HepG2 (cell line): ENCODE data around the gene KRTAP5-4. TPM values are rescaled to one million over a fixed set of nuclear protein-coding genes. Genes with fewer than 3 reads are reported as not detected.

Experiments used
- ATAC-seq: fragments of 200-7000 bp; cut with Tn5 transposase; 3 replicates; pipeline ENCODE4 v1.9.1; 2020; ENCODE audit warnings: mild to moderate bottlenecking, moderate library complexity
- BruUV-seq: library from RNA; stranded (reverse); fragments of 400-500 nt; replicated peaks from 2 replicates; lab custom pipeline; 2021; lab: Mats Ljungman, UMichigan
- CTCF ChIA-PET: fragments of 300-600 bp; formaldehyde crosslinking; extraction: SDS; loops from one replicate; lab custom pipeline; 2021; ENCODE audit warnings: low total read pairs, inconsistent platforms, low intra/inter-chr PET ratio; lab: Yijun Ruan, JAX
- POLR2A ChIA-PET: fragments of 350-600 bp; sonication (Branson Sonifier 250); formaldehyde crosslinking; loops from one replicate; lab custom pipeline; 2020; ENCODE audit warnings: antibody characterized with exemption, inconsistent platforms; lab: Yijun Ruan, JAX
- DNase-seq: peaks from one replicate; pipeline ENCODE4 v3.0.0-alpha.2; 2015; ENCODE audit warnings: low spot score
- FAIRE-seq: peaks from 3 replicates; lab custom pipeline; 2011; peaks lifted over from hg19 to GRCh38; lab: Jason Lieb, UNC
- H2AFZ ChIP-seq: one replicate; pipeline ENCODE4 v1.6.1; 2011; ENCODE audit warnings: low read length, inconsistent platforms
- H3K27ac ChIP-seq: fragments of 300-600 bp; 3 replicates; pipeline ENCODE4 v1.8.0; 2011; ENCODE audit warnings: mixed run types, mild to moderate bottlenecking, mixed read lengths, low read length, inconsistent platforms; ENCODE audit not compliant: insufficient read depth; ENCODE audit errors: extremely low read length
- H3K27me3 ChIP-seq, 2 experiments: fragments of 200-600 bp in 1 of 2; 2 replicates in 1 of 2; 3 replicates in 1 of 2; pipeline versions ENCODE4 v1.6.0 to v1.8.0; 2011; ENCODE audit warnings: low read length in 2 of 2, mild to moderate bottlenecking in 2 of 2, moderate library complexity in 2 of 2, inconsistent platforms in 1 of 2; ENCODE audit not compliant: insufficient read depth in 2 of 2, control insufficient read depth in 1 of 2
- H3K36me3 ChIP-seq, 2 experiments: fragments of 200-600 bp in 1 of 2; replicated peaks in 1 of 2; 2 replicates in 1 of 2; 3 replicates in 1 of 2; pipeline versions ENCODE4 v1.5.1 to v1.8.0; 2011; ENCODE audit warnings: low read length in 2 of 2, inconsistent platforms in 1 of 2; ENCODE audit not compliant: insufficient read depth in 2 of 2, control insufficient read depth in 1 of 2
- H3K4me1 ChIP-seq: 2 replicates; pipeline ENCODE4 v1.5.1; 2012; ENCODE audit warnings: low read length, inconsistent platforms; ENCODE audit not compliant: insufficient read depth
- H3K4me2 ChIP-seq: 2 replicates; pipeline ENCODE4 v1.6.0; 2011; ENCODE audit warnings: low read depth, low read length, inconsistent platforms
- H3K4me3 ChIP-seq, 3 experiments: fragments of 200-600 bp in 1 of 3; sonication (generic), shearing (Covaris generic) in 1 of 3; replicated peaks in 1 of 3; 2 replicates each; pipeline ENCODE4 v1.5.1; 2011 to 2016; ENCODE audit warnings: low read length in 3 of 3, inconsistent platforms in 2 of 3, low read depth in 2 of 3, mild to moderate bottlenecking in 2 of 3, control low read depth in 1 of 3, mixed read lengths in 1 of 3; ENCODE audit not compliant: insufficient read depth in 1 of 3
- H3K79me2 ChIP-seq: one replicate; pipeline ENCODE4 v1.6.1; 2011; ENCODE audit warnings: low read length, inconsistent platforms; ENCODE audit not compliant: insufficient read depth
- H3K9ac ChIP-seq: 2 replicates; pipeline ENCODE4 v1.6.0; 2011; ENCODE audit warnings: mild to moderate bottlenecking, low read depth, low read length, inconsistent platforms; ENCODE audit not compliant: insufficient read depth
- H3K9me3 ChIP-seq: 2 replicates; pipeline ENCODE4 v1.5.1; 2012; ENCODE audit warnings: mild to moderate bottlenecking, low read length
- H4K20me1 ChIP-seq: 2 replicates; pipeline ENCODE4 v1.6.0; 2011; ENCODE audit warnings: inconsistent platforms, mild to moderate bottlenecking, low read length, moderate library complexity; ENCODE audit not compliant: insufficient read depth
- ERF ChIP-seq: IDR thresholded peaks from 2 replicates; pipeline ENCODE4 v1.6.1; 2018; ENCODE audit warnings: missing biosample characterization, missing genetic modification reagents
- GZF1 ChIP-seq: sonication (generic); formaldehyde crosslinking; IDR thresholded peaks from 2 replicates; pipeline ENCODE4 v1.5.1; 2020; ENCODE audit warnings: mild to moderate bottlenecking, missing genetic modification reagents
- MTF1 ChIP-seq: sonication (generic); formaldehyde crosslinking; IDR thresholded peaks from 2 replicates; pipeline ENCODE4 v1.5.0; 2020; ENCODE audit warnings: missing genetic modification reagents
- ZNF251 ChIP-seq: sonication (generic); formaldehyde crosslinking; IDR thresholded peaks from 2 replicates; pipeline ENCODE4 v1.9.0; 2021; ENCODE audit warnings: mild to moderate bottlenecking, missing genetic modification reagents
- ZNF274 ChIP-seq: sonication (generic); formaldehyde crosslinking; IDR thresholded peaks from 2 replicates; pipeline ENCODE4 v1.5.1; 2020; ENCODE audit warnings: mild to moderate bottlenecking, missing genetic modification reagents
- WGBS: methylation state at CpG from one replicate; pipeline ENCODE4 v1.1.6; 2017; ENCODE audit warnings: low lambda C conversion rate; 5-methylcytosine and 5-hydroxymethylcytosine counted together
- in situ Hi-C: cut with HindIII; loops from 2 replicates; pipeline ENCODE4 v1.10.0; 2017; ENCODE audit warnings: low pct_unique_long_range_greater_than_20kb; ENCODE audit not compliant: extremely low pct_ligation_motif_present
- intact Hi-C: fragments of 100-400 bp; cut with micrococcal nuclease; formaldehyde crosslinking; loops from one replicate; pipeline ENCODE4 v1.10.0; 2022; ENCODE audit not compliant: unreplicated experiment
- polyA plus RNA-seq, 8 experiments: library from polyadenylated mRNA; depleted of rRNA in 3 of 8; stranded (reverse) in 7 of 8; unstranded in 1 of 8; fragments of >200 nt; fragmentation: Illumina TruSeq in 4 of 8; extraction: Trizol in 4 of 8; gene quantifications; 2 replicates each; pipeline versions ENCODE4 v1.2.1 to v1.2.3, GENCODE V29; 2011 to 2016; ENCODE audit warnings: low read depth in 4 of 8, missing spikeins in 1 of 8, mixed read lengths in 1 of 8; ENCODE audit not compliant: insufficient read depth in 1 of 8
- total RNA-seq, 5 experiments: library from RNA; depleted of rRNA; stranded (reverse); fragments of >200 nt; fragmentation: Illumina TruSeq; extraction: Trizol; gene quantifications; 2 replicates each; pipeline ENCODE4 v1.2.3, GENCODE V29; 2016; ENCODE audit warnings: low read depth in 1 of 5
- TF ChIP-seq, protein P1 (sequence below): sonication (generic); IDR thresholded peaks from 2 replicates; pipeline ENCODE4 v1.6.1; 2016; ENCODE audit warnings: low read depth, borderline replicate concordance

The KRTAP5-4 gene
- total and polyA plus RNA-seq, 2 of the 13 experiments (the other 11 are each of a cell fraction or from before 2014, with no cell fraction given), result not detected

DNA sequence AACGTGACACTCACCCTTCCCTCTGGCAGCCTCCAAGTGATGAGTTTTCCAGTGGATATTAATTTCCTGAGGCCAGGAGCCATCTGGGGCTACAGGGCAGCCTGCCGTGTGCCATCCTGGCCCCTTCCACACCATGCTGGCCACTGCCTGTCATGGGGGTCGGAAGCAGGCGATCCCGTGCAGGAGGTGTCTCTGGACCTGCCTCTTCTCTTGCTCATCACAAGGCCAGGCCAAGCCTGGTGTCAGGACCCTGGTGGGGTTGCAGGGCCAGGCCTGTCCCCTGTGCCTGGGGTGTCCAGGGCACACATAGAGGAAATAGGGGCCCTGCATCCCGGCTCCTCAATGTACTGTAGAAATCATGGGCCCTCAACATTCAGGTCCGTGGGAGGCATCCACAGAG lies 17.2 kb downstream of the KRTAP5-4 start:
- FAIRE-seq (no peak), ATAC-seq (no peak), DNase-seq (no peak)
- H3K79me2 ChIP-seq, result no peaks in the 10 kb centered on the region
- no peak overlapping the region for H3K4me2 ChIP-seq
- POLR2A ChIA-PET, result no interaction called here
- H3K27ac ChIP-seq, result no peak overlapping the region
- in situ Hi-C loops, result no loop called here
- TF ChIP-seq ZNF251 (CRISPR knock-in tag) (no peak), GZF1 (CRISPR knock-in tag) (no peak), ERF (CRISPR knock-in tag) (no peak)
- CTCF ChIA-PET, result no interaction called here
- no peaks in the 10 kb centered on the region for H4K20me1 ChIP-seq
- intact Hi-C loops, result no loop called here
- no peak overlapping the region for H3K9ac ChIP-seq
- 32% methylated on average over 5 of the region's 7 CpGs for WGBS
- H3K4me3 ChIP-seq, result no peak overlapping the region
- no peaks in the 10 kb centered on the region for H3K9me3 ChIP-seq
- no peaks in the 10 kb centered on the region; the same call in 1 of the 2 replicates for H3K4me1 ChIP-seq
- no peaks in the 10 kb centered on the region for H3K36me3 ChIP-seq
- no TSS peak for BruUV-seq
- H2AFZ ChIP-seq, result no peak overlapping the region
- peaks cover 2 to 33% of the 10 kb centered on the region in 2 experiments; a peak in 4 of 5 replicates for H3K27me3 ChIP-seq

DNA sequence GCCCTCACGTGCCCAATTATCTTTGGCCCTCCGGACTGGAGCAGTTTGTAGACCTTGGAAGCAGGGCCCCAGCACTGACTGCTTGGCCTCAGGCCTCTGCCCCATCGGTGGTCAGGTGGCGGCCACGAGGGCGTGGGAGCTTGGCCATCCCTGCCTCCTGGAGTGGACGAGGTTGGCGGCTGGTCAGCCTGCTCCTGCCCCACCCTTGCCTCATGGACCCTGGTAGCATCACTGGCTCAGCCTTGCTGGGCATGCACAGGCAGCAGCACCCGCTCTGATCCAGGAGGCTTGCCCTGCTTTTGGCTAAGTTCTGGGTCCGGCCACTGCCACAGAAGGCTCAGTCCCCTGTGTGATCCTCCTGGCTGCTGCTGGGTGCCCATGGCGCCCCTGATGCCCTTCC lies 17.8 kb downstream of the KRTAP5-4 start:
- H4K20me1 ChIP-seq, result no peaks in the 10 kb centered on the region
- no peak overlapping the region for H3K9ac ChIP-seq
- H3K79me2 ChIP-seq, result no peaks in the 10 kb centered on the region
- ChIA-PET CTCF (no interaction called here), POLR2A (no interaction called here)
- no peaks in the 10 kb centered on the region for H3K9me3 ChIP-seq
- 0% methylated on average over 6 of the region's 11 CpGs for WGBS
- H3K4me1 ChIP-seq, result no peaks in the 10 kb centered on the region; the same call in 1 of the 2 replicates
- H3K27ac ChIP-seq, result no peak overlapping the region
- H3K4me3 ChIP-seq, result no peak overlapping the region
- FAIRE-seq, result no peak
- TF ChIP-seq ZNF274 (CRISPR knock-in tag) (no peak), MTF1 (CRISPR knock-in tag) (no peak)
- TF ChIP-seq, protein P1, sequence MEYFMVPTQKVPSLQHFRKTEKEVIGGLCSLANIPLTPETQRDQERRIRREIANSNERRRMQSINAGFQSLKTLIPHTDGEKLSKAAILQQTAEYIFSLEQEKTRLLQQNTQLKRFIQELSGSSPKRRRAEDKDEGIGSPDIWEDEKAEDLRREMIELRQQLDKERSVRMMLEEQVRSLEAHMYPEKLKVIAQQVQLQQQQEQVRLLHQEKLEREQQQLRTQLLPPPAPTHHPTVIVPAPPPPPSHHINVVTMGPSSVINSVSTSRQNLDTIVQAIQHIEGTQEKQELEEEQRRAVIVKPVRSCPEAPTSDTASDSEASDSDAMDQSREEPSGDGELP, result no peak
- in situ Hi-C loops (no loop called here), intact Hi-C loops (no loop called here)
- ATAC-seq, result no peak
- no peaks in the 10 kb centered on the region for H3K36me3 ChIP-seq
- BruUV-seq, result no TSS peak
- no peak overlapping the region for H2AFZ ChIP-seq
- no peak overlapping the region for H3K4me2 ChIP-seq
- DNase-seq, result no peak
- H3K27me3 ChIP-seq, result peaks cover 2 to 33% of the 10 kb centered on the region in 2 experiments; a peak in 4 of 5 replicates
